BJ (cell line): ENCODE measurements around the gene CXXC5. TPM values are rescaled to one million over a fixed set of nuclear protein-coding genes. Genes with fewer than 3 reads are reported as not detected.

Experiments
- CTCF ChIA-PET: fragments of 350-600 bp; formaldehyde crosslinking; extraction: SDS; loops from one replicate; lab custom pipeline; 2021; ENCODE audit warnings: antibody characterized with exemption, inconsistent platforms; lab: Yijun Ruan, JAX
- POLR2A ChIA-PET: fragments of 300-600 bp; sonication (Branson Sonifier 250); formaldehyde crosslinking; extraction: SDS; loops from one replicate; lab custom pipeline; 2021; ENCODE audit warnings: antibody characterized with exemption; lab: Charles Lee
- DNase-seq: peaks from one replicate; pipeline ENCODE4 v3.0.0-alpha.2; 2011; ENCODE audit warnings: low read depth
- H3K27me3 ChIP-seq: 2 replicates; pipeline ENCODE4 v1.6.0; 2011; ENCODE audit warnings: low read length; ENCODE audit not compliant: control insufficient read depth, insufficient read depth
- H3K36me3 ChIP-seq: 2 replicates; pipeline ENCODE4 v1.5.1; 2011; ENCODE audit warnings: low read length; ENCODE audit not compliant: control insufficient read depth, insufficient read depth
- H3K4me3 ChIP-seq: 2 replicates; pipeline ENCODE4 v1.5.1; 2011; ENCODE audit warnings: low read depth, mild to moderate bottlenecking, control low read depth, low read length
- polyA plus RNA-seq: library from polyadenylated mRNA; depleted of rRNA; stranded (reverse); fragments of >200 nt; gene quantifications from 2 replicates; pipeline ENCODE4 v1.2.3, GENCODE V29; 2011
- TF ChIP-seq, protein P1 (sequence below): IDR thresholded peaks from 2 replicates; pipeline ENCODE4 v1.5.1; 2011; ENCODE audit warnings: low read depth, mild to moderate bottlenecking, control low read depth, inconsistent platforms, low read length, moderate library complexity; ENCODE audit not compliant: insufficient read depth

CXXC5 gene
- polyA plus RNA-seq, 1 experiment: 50.4 TPM

DNA sequence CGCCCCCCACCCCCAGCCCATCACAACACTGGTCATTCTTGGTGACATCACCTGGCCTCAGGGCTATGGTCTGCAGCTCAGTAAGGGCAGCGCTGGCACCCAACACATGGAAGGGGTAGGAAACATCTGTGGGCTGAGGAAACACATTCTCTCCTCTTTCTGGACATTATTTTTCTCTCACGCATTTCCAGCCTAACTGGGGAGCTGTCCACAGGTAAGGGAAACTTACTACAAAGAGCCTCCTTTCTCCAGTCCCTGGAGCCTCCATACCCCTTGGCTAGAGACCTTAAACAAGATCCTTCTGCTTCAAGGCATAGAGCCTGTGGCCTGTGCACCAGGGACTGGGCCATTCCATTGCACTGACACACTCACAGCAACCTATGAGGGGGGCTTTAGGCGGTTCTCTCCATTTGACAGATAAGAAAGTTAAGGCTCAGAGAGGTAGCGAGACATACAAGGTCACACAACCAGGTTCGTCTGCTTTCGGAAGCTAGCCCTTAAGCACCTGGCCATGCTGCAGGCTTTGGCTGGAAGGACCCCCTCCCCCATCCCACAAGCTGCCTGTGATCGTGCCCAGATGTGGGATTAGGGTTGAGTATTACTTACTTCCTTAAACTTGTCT is 40.7 kb downstream of the CXXC5 start:
- Histone ChIP-seq H3K27me3 (no peaks in the 10 kb centered on the region), H3K4me3 (no peak overlapping the region), H3K36me3 (peaks cover 6% of the 10 kb centered on the region)
- DNase-seq: no peak
- TF ChIP-seq, protein P1, sequence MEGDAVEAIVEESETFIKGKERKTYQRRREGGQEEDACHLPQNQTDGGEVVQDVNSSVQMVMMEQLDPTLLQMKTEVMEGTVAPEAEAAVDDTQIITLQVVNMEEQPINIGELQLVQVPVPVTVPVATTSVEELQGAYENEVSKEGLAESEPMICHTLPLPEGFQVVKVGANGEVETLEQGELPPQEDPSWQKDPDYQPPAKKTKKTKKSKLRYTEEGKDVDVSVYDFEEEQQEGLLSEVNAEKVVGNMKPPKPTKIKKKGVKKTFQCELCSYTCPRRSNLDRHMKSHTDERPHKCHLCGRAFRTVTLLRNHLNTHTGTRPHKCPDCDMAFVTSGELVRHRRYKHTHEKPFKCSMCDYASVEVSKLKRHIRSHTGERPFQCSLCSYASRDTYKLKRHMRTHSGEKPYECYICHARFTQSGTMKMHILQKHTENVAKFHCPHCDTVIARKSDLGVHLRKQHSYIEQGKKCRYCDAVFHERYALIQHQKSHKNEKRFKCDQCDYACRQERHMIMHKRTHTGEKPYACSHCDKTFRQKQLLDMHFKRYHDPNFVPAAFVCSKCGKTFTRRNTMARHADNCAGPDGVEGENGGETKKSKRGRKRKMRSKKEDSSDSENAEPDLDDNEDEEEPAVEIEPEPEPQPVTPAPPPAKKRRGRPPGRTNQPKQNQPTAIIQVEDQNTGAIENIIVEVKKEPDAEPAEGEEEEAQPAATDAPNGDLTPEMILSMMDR: no peak
- CTCF ChIA-PET: interaction anchor here (1.1 to 11.5 kb wide), 7 partner anchors 14 to 102 kb away, joined by 3 to 201 read pairs (median 6); no protein-coding TSS in a partner anchor
- POLR2A ChIA-PET: interaction anchor here (0.5 kb wide), 1 partner anchor 327 kb away, joined by 5 read pairs; no protein-coding TSS in a partner anchor

DNA sequence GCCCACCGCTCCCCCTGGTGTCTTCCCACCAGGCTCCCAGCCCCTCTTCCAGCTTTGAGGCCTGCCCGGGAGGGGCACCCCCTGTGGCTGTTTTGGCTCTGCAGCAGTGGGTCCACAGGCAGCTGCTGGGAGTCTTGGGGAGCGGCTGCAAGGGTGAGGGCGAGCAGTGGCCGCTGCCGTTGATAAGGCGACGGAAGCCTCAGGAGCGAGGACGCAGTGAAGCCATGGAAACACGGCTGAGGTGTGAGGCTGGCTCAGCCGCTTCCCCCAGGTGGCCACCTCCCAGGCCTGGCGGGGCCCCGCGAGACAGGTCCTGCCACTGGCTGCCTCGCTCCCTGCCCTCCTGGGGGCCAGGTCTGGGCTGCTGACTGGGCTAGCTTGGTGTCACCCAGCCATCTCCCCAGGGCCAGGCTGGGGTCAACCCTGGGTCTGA is 41.5 kb downstream of the CXXC5 start:
- peaks cover 5% of the 10 kb centered on the region for H3K36me3 ChIP-seq
- CTCF ChIA-PET: interaction anchor here (0.6 to 11.5 kb wide), 15 partner anchors 11 to 247 kb away, joined by 3 to 201 read pairs (median 5); no protein-coding TSS in a partner anchor
- POLR2A ChIA-PET: no interaction called here
- TF ChIP-seq, protein P1: no peak; the same call in 1 of the 2 replicates
- no peak for DNase-seq
- no peak overlapping the region for H3K4me3 ChIP-seq
- no peaks in the 10 kb centered on the region for H3K27me3 ChIP-seq

DNA sequence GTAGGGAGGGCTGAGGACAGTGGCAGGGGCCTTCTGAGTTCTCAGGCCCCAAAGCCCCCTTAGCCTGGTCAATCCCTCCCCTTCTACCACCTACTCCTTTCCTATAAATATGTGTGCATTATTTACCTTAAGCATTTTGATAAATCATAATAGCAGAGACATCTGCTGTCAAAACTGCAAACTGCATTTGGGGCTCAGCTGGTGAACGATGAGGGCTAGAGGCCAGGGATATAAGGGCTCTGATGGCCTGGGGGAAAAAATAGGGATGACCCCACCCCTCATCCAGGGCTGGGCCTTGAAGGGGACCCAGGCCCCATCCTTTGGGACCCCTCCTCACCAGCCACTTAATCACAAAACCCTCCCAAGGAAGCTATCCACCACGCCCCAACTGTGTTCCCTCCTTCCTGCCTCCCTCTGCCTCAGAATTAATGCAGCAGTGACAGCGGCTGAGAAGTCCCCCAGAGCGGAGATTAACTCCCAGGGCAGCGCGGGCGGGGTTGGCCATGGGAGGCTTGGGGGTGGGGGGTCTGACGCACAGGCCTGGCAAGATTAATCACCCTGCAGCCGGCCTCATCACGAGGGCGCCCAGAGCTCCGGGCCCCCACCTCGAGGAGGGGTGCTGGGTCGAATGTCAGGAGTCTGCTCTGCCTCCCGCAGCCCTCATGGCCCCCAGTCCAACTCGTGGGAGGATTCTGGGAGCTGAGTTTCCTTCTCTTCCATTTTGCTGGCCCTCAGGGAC is 42.1 kb downstream of the CXXC5 start:
- Histone ChIP-seq H3K36me3 (peaks cover 2% of the 10 kb centered on the region), H3K27me3 (no peaks in the 10 kb centered on the region), H3K4me3 (no peak overlapping the region)
- ChIA-PET POLR2A (no interaction called here), CTCF (interaction anchor here (0.6 to 11.5 kb wide), 17 partner anchors 9 to 248 kb away, joined by 3 to 201 read pairs (median 5); no protein-coding TSS in a partner anchor)
- DNase-seq: no peak
- TF ChIP-seq, protein P1: peak; percentile 56

DNA sequence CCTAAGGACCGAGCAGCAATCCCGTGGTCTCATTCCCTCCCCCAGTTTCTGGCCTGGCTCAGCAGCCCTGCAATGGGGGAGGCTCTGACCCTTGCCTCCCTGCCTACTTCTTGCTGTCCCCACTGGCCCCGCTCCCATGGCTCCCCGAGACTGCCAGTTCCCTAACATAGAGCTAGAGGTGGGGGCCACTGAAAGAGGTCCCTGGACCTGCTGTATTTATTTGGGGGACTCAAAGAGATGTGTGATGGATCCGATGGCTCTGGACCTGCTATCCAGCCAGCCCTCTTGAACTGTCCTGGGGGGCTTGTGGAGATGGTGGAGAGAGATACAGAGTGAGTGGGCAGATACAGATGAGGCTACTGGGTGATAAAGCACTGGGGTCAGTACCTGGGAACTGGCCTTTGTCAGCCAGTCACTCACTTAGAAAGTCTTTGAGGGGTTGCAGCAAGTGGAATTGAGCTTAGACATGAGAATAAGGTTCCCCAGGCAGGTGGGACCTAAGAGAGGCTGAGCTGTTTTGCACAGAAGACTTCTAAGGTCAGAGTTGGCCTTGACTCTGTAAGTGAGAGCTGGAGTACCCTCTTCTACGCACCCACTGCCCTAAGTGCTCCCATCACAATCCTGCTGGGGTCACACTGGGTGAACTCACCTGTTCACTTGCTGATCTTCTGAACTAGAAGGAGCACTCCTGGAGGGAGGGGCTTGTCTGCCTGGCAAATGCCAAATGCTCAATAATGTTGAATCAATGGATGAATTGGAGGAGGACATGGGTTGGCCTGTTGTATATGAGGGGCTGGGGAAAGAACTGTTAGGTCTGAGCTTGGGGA is 42.9 kb downstream of the CXXC5 start:
- POLR2A ChIA-PET: interaction anchor here (0.6 kb wide), 1 partner anchor 56 kb away, joined by 7 read pairs; no protein-coding TSS in a partner anchor
- DNase-seq: no peak
- Histone ChIP-seq H3K27me3 (no peaks in the 10 kb centered on the region), H3K36me3 (peaks cover 2% of the 10 kb centered on the region), H3K4me3 (no peak overlapping the region)
- TF ChIP-seq, protein P1: no peak
- CTCF ChIA-PET: interaction anchor here (0.8 to 11.5 kb wide), 11 partner anchors 10 to 75 kb away, joined by 3 to 201 read pairs (median 6); no protein-coding TSS in a partner anchor
